GM21786 (cell line): Measurements from ENCODE around the gene P2RY8.
"Not testable (repeated sequence)": the region's sequence is repeated elsewhere in the genome, so short reads cannot be mapped to it uniquely, and the experiment has no call there.

Experiments
- ATAC-seq: cut with Tn5 transposase; IDR thresholded peaks from one replicate; pipeline ENCODE4 v1.9.1; 2021; ENCODE audit not compliant: unreplicated experiment

Gene P2RY8

DNA sequence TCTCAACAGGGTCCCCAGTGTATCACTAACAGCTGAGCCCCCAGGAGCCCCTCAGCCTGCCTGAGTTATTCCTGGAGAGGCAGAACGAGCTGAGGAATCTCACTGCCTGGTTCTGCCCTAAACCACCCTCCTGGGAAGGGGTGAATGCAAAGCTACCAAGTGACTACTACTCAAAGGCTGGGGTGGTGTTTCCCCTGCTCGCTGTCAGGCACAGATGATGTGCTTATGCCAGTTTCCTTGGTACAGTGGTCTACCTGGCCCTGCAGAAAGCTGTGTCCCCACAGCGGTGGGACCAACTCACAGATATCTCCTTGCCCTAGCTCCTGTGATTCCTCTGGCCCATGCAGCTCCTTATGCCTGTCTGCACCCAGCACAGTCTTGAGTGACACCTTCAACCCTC, 48.8 kb downstream of the P2RY8 start:
- no peak for ATAC-seq

DNA sequence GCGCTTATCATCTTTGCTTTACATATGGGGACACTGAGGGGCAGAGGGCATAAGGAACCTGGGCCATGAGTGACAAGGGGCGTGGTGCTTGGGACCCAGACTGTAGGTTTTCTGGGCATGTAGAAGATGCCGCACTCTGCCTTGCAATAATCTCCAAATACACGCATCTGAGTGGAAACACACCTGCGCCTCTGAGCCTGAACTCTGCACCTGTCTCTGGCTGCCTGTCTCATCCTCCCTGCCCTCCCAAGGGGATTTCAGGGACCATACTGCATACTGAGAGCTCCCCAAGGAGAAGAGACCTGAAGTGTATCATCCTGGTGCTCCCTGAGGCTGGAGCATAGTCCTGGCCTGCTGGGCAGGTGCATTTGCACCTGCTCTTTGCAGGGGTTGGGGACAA, 49.6 kb downstream of the P2RY8 start:
- no peak for ATAC-seq

DNA sequence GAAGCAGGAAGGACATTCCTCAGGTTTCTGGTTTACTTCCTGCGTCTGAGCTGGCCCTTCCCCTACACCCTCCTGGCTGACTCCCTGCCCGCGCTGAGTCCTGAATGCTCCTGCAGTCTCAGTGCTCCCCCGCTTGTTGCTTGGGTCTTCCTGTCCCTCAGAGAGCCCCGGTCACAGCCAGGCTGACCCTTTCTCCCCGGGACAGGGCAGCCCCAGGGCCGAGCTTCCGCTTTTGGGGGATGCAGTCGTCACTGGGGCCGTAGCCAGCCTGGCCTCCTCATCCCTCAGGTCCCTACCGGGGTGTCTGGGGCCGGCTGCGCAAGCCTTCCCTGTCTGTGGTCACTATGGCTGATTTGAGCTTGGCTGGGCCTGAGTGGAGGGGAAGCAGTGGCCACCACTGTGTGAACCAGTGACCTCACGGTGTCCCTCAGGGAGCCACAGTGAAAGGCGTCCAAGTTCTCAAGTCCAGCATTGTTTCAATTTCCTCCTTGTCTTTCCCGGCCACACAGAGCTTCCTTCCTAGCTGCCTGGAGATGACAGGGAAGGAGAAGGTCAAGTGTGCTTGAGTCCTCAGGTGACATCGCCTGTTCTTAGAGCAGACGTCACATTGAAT, 50.1 kb downstream of the P2RY8 start:
- ATAC-seq = no peak

DNA sequence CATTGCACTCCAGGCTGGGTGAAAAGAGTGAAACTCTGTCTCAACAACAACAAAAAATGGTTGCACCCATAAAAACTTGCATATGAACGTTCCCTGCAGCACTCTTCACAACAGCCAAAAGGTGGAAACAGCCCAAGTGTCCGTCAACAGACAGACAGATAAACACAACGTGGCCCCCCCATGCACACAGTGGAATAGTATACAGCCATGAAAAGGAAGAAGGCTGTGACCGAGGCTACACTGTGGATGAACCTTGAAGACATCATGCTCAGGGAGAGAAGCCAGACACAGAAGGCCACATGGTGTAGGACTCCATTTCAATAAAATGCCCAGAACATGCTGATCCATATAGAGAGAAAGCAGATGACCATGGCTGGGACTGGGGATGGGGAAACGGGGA, 50.8 kb downstream of the P2RY8 start:
- ATAC-seq = no peak

DNA sequence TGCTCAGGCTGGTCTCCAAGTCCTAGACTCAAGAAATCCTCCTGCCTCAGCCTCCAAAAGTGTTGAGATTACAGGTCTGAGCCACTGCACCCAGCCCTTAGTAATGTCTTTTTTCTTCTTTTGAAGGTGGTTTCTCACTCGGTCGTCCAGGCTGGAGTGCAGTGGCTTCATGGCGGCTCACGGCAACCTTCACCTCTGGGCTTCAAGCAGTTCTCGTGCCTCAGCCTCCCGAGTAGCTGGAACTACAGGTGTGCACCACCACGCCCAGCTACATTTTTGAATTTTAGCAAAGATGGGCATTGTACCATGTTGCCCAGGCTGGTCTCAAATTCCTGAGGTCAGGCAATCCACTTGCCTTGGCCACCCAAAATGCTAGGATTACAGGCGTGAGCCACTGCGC, 52.0 kb downstream of the P2RY8 start:
- no peak for ATAC-seq

DNA sequence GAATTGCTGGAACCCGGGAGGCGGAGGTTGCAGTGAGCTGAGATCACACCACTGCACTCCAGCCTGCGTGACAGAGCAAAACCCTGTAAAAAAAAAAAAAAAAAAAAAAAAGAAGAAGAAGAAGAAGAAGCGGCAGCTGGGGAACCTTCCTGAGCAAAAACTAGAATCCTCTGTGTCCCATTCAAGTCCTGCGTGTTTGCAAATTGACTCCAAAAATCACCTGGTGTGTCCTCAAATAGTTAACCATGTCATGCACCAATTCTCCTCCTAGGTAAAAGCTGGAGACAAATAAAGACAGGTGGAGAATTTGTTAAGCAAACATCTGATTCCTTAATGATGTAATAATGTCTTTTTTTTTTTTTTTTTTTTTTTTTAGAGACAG, 52.4 kb downstream of the P2RY8 start:
- no peak for ATAC-seq

DNA sequence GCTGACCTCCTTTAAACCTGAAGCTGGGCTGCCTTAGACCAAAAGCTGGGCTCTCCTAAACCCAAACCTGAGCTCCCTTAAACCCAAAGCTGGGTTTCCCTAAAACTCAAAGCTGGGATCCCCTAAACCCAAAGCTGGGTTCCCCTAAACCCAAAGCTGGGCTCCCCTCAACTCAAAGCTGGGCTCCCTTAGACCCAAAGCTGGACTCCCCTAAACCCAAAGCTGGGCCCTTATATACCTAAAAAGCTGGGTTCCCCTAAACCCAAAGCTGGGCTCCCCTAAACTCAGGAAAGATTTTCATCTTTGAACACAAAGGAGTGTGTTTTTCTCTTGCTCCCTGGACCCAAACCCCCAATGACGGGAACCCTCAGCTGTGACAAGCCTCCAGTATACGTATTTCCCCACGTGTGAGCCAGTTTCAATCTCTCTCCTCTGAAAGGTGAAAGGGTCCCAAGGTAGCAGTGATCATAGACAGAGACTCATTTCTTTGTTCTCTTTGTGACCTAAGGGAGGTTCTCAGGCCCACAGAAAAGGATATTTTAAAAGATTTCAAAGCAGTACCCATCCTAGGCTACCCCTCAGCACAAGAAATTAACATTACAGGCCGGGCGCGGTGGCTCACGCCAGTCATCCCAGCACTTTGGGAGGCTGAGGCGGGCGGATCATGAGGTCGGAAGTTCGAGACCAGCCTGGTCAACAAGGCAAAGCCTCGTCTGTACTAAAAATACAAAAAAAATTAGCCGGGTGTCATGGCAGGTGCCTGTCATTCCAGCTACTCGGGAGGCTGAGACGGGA, 52.9 kb downstream of the P2RY8 start:
- peak; percentile 68 for ATAC-seq

DNA sequence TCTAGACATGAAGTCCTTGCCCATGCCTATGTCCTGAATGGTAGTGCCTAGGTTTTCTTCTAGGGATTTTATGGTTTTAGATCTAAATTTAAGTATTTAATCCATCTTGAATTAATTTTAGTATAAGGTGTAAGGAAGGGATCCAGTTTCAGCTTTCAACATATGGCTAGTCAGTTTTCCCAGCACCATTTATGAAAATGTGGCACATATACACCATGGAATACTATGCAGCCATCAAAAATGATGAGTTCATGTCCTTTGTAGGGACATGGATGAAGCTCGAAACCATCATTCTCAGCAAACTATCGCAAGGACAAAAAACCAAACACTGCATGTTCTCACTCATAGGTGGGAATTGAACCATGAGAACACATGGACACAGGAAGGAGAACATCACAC, 54.5 kb downstream of the P2RY8 start:
- ATAC-seq = not testable (repeated sequence)

DNA sequence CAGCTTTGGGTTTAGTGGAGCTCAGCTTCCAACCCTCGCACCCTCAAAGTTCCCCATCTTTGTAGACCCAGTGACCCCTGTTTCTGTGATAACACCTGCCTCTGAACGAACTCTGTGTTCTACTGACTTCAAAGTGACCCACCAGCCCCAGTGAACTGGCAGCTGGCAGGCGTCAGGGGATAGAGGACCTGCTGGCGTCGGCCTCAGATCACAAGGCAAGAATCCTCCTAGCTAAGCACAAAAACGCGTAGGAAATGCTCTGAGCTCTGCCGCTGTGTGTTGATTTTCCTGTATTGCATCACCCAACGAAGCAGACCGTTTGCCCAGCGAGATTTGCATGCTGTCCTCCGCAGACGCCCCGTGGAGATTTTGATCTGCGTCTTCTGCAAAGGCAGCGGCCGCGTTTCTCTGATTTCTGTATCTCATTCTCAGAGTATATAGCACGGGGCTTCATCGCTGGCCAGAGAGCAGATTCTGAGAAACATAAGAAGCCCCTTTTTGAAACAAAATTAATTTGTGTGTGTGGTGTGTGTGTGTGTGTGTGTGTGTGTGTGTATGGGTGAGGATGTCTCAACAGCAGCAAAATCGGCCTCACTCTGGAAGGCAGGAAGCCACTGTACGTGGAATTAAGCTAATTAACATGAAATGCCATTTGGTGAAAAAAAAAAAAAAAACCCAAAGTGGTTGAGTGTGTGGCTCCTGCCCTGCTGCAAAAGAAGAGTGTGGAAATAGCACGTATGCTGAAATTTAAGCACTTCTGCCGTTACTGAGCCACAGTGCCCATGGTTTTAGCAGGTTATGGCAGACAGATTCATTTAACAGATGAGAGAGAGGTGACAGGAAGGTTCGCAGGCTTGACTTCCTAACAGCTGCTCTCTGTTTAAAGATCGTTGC, 55.1 kb downstream of the P2RY8 start:
- ATAC-seq = peak; percentile 42

DNA sequence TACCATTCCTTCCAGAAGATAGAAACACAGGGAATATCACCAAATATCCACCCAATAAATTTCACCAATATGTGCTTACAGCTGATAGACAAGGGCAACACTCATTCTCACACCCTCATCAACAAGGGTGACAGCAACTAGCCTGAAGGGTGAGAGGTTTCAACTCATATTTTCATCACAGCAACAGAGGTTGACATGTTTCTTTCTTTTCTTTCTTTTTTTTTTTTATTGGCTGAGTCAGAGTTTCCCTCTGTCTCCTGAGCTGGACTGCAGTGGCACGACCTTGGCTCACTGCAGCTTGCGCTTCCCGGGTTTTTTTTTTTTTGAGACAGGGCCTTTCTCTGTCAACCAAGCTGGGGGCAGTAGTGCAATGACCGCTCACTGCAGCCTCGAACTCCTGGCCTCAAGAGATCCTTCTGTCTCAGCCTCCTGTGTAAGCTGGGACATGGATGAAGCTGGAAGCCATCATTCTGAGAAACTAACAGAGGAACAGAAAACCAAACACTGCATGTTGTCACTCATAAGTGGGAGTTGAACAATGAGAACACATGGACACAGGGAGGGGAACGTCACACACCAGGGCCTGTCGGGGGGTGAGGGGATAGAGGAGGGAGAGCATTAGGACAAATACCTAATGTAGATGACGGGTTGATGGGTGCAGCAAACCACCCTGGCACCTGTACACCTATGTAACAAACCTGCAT, 56.8 kb downstream of the P2RY8 start:
- ATAC-seq = no peak

DNA sequence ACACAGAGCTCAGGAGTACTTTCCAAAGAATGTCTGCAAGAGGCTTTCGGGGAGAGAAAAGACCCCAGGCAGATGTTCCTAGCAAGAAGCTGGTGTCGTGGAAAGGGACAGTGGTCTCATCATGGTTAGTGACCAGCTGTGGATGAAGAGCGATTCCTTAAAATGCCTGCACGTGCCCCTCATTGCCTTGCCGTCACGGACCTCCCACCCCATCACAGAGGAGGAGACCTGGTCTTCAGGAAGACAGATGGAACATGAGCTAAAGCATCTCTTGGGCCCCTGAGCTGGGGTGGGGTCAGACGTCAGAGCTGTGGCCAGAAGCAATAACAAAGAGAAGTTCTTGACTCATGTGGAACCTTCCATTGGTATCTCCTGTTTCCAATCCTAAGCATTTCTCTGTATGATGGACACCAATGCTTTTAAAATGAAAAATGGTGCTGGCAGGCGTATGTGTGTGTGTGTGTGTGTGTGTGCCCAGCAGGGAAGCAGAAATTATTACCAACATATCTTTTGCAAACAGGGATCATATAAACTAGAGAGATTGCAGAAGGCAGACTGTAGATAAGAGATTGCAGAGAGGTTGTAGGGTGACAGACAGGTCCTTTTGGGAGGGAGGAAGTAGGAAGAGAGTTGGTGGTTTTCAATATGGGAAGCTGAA, 59.1 kb downstream of the P2RY8 start:
- no peak for ATAC-seq

DNA sequence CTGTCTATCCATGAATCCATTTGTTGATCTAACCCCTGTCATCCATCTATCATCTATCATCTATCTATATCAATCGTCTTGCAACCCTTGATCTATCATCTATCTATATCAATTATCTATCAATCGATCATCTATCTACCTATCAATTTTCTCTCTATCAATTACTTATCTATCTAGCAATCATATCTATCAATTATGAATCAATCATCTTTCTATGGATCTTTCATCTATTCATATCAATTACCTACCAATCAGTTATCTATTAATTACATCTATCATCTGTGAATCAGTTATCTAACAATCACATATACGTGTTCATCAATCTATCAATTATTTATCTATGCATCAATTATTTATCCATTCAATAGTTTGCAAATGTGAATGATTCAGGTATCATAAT, 59.8 kb downstream of the P2RY8 start:
- no peak for ATAC-seq

DNA sequence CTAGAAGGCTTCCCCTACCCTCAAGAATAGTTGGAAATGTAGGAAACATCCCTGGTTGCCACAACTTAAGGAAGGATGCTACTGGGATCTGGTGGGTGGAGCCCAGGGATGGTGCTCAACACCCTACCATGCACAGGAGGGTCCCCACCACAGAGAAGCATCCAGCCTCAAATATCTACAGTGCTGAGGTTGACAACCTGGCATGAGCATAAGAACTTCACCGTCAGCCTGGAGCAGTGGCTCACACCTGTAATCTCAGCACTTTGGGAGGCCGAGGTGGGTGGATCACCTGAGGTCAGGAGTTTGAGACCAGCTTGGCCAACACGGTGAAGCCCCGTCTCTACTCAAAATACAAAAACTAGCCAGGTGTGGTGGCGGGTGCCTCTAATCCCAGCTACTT, 60.3 kb downstream of the P2RY8 start:
- no peak for ATAC-seq

DNA sequence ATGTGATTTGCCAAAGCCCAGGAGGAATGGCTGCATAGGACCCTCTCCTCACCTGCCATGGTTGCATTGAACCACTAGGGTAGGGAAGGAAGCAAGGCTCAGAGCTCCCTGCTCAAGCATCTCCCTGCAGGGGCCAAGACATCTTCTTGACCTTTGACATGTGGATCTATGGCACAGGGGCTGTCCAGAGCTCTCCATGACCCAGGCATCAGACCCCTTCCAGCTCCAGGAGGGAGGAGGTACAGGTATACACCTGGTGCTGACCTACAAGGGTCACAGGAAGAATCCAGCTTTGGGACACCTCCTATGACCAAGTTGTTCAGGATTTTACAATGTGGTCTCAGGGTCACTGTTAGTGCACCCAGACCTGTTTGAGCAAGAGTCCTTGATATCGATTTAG, 61.1 kb downstream of the P2RY8 start:
- ATAC-seq = no peak

DNA sequence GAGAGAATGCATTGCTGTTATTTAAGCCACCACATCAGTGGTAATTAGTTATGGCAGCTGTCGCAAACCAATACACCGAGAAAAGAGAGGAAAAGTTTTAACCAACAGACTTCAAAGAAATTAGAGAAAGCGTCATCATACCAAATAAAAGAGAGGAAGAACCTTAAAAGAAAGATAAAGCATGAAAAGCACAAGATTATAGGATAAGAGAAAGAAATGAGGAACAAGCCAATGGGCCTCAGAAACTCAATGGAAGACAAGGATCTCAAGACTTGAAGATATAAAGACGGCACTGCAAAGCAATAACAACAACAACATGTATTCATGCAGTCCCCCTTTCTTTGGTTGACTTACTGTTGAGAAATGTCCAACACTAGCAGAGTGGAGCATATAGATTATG, 61.5 kb downstream of the P2RY8 start:
- no peak for ATAC-seq

DNA sequence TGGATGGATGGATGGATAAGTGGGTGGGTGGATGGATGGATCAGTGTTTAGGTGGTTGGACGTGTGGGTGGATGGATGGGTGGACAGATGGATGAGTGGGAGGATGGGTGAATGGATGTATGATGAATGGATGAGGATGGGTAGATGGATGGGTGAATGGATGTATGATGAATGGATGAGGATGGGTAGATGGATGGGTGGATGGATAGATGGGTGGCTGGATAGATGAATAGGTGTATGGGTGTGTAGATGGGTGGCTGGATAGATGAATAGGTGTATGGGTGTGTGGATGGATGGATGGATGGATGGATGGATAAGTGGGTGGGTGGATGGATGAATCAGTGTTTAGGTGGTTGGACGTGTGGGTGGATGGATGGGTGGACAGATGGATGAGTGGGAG, 62.4 kb downstream of the P2RY8 start:
- not testable (repeated sequence) for ATAC-seq

DNA sequence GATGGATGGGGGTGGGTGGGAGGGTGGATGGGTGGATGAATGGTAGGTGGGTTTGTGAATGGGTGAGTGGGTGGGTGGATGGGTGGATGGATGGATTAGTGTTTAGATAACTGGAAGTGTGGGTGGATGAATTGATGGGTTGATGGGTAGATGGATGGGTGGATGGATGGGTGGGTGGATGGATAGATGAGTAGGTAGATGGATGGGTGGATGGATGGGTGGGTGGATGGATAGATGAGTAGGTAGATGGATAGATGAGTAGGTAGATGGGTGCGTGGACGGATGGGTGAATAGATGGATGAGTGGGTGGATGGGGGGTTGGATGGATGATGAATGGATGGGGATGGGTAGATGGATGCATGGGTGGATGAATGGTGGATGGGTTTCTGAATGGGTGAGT, 64.0 kb downstream of the P2RY8 start:
- no peak for ATAC-seq

DNA sequence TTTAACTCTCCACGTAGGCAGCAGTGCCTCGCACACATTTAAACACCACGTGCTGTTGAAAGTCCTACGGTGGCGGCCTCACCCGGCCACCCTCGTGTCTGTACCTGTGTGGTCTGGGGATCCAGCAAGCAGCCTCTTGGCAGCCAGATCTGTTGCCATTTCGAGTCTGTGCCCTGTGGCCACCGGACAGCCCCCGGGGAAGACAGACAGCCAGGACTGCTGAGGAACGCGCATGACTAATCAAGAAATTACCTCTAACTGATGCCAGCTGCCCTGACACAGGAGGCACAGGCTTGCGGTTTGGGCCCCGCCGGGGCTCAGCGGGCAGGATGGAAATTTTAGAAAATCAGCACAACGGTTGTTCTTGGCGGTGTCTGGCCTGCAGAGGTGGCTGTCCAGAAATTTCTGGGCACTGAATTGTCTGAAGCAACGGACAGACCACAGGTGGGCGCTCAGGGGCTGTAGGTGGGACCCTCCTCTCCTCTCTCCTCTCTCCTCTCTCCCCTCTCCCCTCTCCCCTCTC, 68.7 kb downstream of the P2RY8 start:
- ATAC-seq = peak; percentile 53

DNA sequence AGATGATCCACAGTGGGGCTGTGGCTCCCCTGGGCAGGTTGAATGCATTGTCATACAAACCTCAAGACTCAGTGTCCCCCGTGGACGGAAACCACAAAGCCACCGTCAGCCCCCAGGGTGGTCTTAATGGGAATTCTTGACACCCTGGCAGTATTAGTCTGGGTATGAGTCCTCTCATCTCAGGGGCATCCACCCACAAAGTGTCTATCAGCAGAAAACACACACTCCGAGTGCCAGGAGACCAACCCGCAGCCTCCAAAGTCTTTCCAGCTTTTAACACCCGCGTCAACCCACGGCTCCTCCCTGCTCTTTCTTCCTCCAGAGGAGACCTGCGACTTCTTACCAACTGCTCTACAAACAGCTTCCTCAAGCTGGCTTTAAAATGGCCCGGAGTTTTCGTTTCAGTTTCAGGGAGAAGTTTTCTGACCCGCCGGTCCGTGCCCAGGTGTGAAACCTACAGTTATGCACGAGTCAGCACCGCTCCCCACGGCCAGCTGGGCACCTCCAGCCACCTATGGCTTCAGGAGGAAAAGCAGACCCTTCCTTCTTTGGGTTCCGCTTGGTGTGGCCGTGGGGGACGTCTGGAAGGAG, 69.9 kb downstream of the P2RY8 start:
- ATAC-seq = peak; percentile 38

DNA sequence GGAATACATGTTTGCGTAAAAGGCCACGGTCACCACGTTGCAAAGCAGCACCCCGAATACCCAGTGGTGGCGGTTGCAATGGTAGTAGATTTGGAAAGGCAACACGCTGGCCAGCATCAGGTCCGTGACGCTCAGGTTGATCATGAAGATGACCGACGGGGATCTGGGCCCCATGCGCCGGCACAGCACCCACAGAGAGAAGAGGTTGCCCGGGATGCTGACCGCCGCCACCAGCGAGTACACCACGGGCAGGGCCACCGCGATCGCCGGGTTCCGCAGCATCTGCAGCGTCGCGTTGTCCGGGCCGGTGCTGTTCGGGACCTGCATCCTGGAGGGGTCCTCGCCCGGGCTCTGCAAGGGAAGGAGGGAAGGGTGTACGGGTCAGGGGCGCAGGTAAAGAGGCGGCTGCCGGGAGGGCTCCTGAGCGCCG, 70.7 kb downstream of the P2RY8 start:
- ATAC-seq = no peak
